Osteoblast (primary cell): ENCODE measurements around the gene MDFIC. TPM values are rescaled to one million over a fixed set of nuclear protein-coding genes. Genes with fewer than 3 reads are reported as not detected.

Source experiments
- DNase-seq: peaks from one replicate; pipeline ENCODE4 v3.0.0; 2011; ENCODE audit warnings: low spot score, mixed read lengths; ENCODE audit not compliant: insufficient read length; ENCODE audit errors: missing footprints
- H2AFZ ChIP-seq: 2 replicates; pipeline ENCODE4 v1.6.0; 2011; ENCODE audit warnings: mild to moderate bottlenecking, low read length
- H3K27ac ChIP-seq: 2 replicates; pipeline ENCODE4 v1.5.1; 2011; ENCODE audit warnings: mild to moderate bottlenecking, low read depth, low read length, moderate library complexity
- H3K27me3 ChIP-seq: 2 replicates; pipeline ENCODE4 v1.6.0; 2012; ENCODE audit warnings: mild to moderate bottlenecking, control low read depth, inconsistent platforms, low read length, moderate library complexity; ENCODE audit not compliant: insufficient read depth
- H3K36me3 ChIP-seq: 2 replicates; pipeline ENCODE4 v1.5.1; 2011; ENCODE audit warnings: mild to moderate bottlenecking, low read length, control low read depth, moderate library complexity; ENCODE audit not compliant: insufficient read depth
- H3K4me1 ChIP-seq: 2 replicates; pipeline ENCODE4 v1.5.1; 2011; ENCODE audit warnings: mild to moderate bottlenecking, low read length, control low read depth, moderate library complexity; ENCODE audit not compliant: insufficient read depth
- H3K4me2 ChIP-seq: 2 replicates; pipeline ENCODE4 v1.6.0; 2011; ENCODE audit warnings: mild to moderate bottlenecking, low read length; ENCODE audit not compliant: insufficient read depth
- H3K4me3 ChIP-seq: fragments of 200-600 bp; sonication (generic); 3 replicates; pipeline ENCODE4 v1.5.1; 2012; ENCODE audit warnings: mild to moderate bottlenecking, low read length, inconsistent platforms; ENCODE audit not compliant: insufficient read depth
- H3K79me2 ChIP-seq: 2 replicates; pipeline ENCODE4 v1.6.0; 2012; ENCODE audit warnings: mild to moderate bottlenecking, low read length, control low read depth, inconsistent platforms; ENCODE audit not compliant: insufficient read depth
- H3K9me3 ChIP-seq: 2 replicates; pipeline ENCODE4 v1.5.1; 2011; ENCODE audit warnings: low read depth, low read length, control low read depth
- H4K20me1 ChIP-seq: 2 replicates; pipeline ENCODE4 v1.6.0; 2012; ENCODE audit warnings: mild to moderate bottlenecking, low read length, control low read depth; ENCODE audit not compliant: insufficient read depth
- CTCF ChIP-seq: IDR thresholded peaks from 2 replicates; pipeline ENCODE4 v1.5.1; 2011; ENCODE audit warnings: mild to moderate bottlenecking, low read depth, low read length, moderate library complexity; ENCODE audit errors: extremely low read depth
- total RNA-seq: library from RNA; depleted of rRNA; stranded (reverse); fragments of >200 nt; gene quantifications from 2 replicates; pipeline ENCODE4 v1.2.3, GENCODE V29; 2012

The MDFIC gene
- total RNA-seq, 1 donor = 68.8 TPM

DNA sequence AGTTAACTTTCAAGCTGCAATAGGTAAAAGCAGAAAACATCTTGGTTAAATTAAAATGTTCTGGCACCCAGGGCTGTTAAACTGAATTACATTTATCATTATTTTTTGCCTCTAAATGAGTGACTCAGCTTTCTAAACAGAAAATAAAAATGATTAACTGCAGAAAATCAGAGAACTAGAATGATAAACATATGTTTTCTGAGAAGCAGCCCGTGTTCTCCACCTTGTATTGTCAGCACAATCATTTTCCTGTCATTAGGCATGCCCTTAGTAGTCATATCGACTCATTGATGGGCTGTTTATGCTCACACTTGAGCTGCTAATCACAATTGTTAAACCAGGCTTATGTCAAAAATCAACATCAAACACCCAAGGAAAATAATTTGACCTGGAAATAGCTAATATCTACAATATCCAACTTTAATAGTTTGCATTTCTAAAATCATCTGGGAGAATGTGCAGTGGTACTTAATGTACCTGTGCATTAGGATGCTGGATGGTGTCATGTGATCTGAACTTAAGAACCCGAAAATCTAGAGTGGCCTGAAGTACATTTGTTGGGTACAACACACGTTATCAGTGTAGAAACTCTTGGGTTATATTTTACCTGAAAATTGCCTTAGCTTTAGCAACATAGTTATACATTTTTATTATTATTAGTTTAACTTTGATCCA, 2.3 kb downstream of the MDFIC start:
- Histone ChIP-seq H3K79me2 (peaks cover 58% of the 10 kb centered on the region), H4K20me1 (no peaks in the 10 kb centered on the region), H3K36me3 (no peaks in the 10 kb centered on the region), H3K27ac (peak overlapping the region; percentile 76), H3K27me3 (no peaks in the 10 kb centered on the region), H3K4me1 (peaks cover 19% of the 10 kb centered on the region), H3K4me3 (peak overlapping the region; percentile 84), H2AFZ (no peak overlapping the region), H3K4me2 (peak overlapping the region; percentile 94), H3K9me3 (no peaks in the 10 kb centered on the region)
- TF ChIP-seq CTCF = no peak
- no peak for DNase-seq

- Histone ChIP-seq H3K4me1 (peaks cover 30% of the 10 kb centered on the region), H3K4me2 (peak overlapping the region; percentile 13), H3K4me3 (no peak overlapping the region), H3K36me3 (no peaks in the 10 kb centered on the region), H3K9me3 (no peaks in the 10 kb centered on the region), H2AFZ (no peak overlapping the region), H3K79me2 (peaks cover 67% of the 10 kb centered on the region), H4K20me1 (no peaks in the 10 kb centered on the region), H3K27me3 (no peaks in the 10 kb centered on the region), H3K27ac (no peak overlapping the region)
- TF ChIP-seq CTCF = no peak
- no peak for DNase-seq
Observed at GRCh38 chr7:114925434-114925833, 3.5 kb downstream of the MDFIC start.

DNA sequence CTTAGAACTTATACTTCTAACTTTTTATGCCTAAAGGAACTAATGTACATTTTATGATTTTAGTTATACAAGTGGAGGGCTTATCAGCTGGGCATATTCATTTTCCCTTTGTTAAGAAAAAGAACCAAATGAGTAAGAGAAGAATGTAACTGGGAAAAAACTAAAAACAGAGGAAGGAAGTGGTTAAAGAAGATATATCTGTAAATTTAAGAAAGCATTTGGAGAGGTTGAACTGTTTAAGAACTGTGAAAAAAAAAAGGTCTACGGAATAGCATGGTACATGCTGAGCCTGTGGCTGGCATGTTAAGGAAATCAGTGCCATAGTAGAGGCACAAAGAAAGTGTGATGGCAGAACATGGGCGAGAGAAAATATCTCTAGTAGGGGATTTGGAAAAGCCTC, 6.2 kb downstream of the MDFIC start:
- Histone ChIP-seq H3K27ac (no peak overlapping the region), H3K4me1 (peaks cover 47% of the 10 kb centered on the region), H3K4me3 (no peak overlapping the region), H3K27me3 (no peaks in the 10 kb centered on the region), H3K79me2 (peaks cover 84% of the 10 kb centered on the region), H4K20me1 (no peaks in the 10 kb centered on the region), H2AFZ (no peak overlapping the region), H3K9me3 (no peaks in the 10 kb centered on the region), H3K36me3 (no peaks in the 10 kb centered on the region), H3K4me2 (no peak overlapping the region)
- no peak for TF ChIP-seq CTCF
- no peak for DNase-seq

GRCh38 chr7:114929570-114929969, 7.7 kb downstream of the MDFIC start:
- no peak for DNase-seq
- Histone ChIP-seq H3K79me2 (peaks cover 83% of the 10 kb centered on the region), H2AFZ (no peak overlapping the region), H3K4me1 (peaks cover 42% of the 10 kb centered on the region), H3K27ac (no peak overlapping the region), H3K9me3 (no peaks in the 10 kb centered on the region), H3K4me2 (peak overlapping the region; percentile 73), H3K36me3 (no peaks in the 10 kb centered on the region), H3K27me3 (no peaks in the 10 kb centered on the region), H4K20me1 (no peaks in the 10 kb centered on the region), H3K4me3 (no peak overlapping the region)
- peak; percentile 30 for TF ChIP-seq CTCF
